Dendritic cell treated with granulocyte-macrophage colony-stimulating factor and Interleukin-4, amounts not matched to agents 40 ng/mL and 50 ng/mL, for 4 days (primary cell): ENCODE results near the gene KISS1R.

Source experiments
- H3K27ac Mint-ChIP-seq: one replicate; pipeline ENCODE4 v1.8.0; 2022; ENCODE audit warnings: mild to moderate bottlenecking, mixed read lengths
- H3K27me3 Mint-ChIP-seq: one replicate; pipeline ENCODE4 v1.8.0; 2022; ENCODE audit warnings: mild to moderate bottlenecking, mixed read lengths
- H3K36me3 Mint-ChIP-seq: one replicate; pipeline ENCODE4 v1.8.0; 2022; ENCODE audit warnings: low read depth, mixed read lengths
- H3K4me1 Mint-ChIP-seq: one replicate; pipeline ENCODE4 v1.8.0; 2022; ENCODE audit warnings: low read depth, mixed read lengths
- H3K4me3 Mint-ChIP-seq: one replicate; pipeline ENCODE4 v1.8.0; 2022; ENCODE audit warnings: mild to moderate bottlenecking, moderate library complexity, mixed read lengths
- H3K9me3 Mint-ChIP-seq: one replicate; pipeline ENCODE4 v1.8.0; 2022; ENCODE audit warnings: mixed read lengths
- intact Hi-C: fragments of 100-400 bp; cut with micrococcal nuclease; formaldehyde crosslinking; loops from one replicate; pipeline ENCODE4 v1.15.0; 2022

KISS1R gene

DNA sequence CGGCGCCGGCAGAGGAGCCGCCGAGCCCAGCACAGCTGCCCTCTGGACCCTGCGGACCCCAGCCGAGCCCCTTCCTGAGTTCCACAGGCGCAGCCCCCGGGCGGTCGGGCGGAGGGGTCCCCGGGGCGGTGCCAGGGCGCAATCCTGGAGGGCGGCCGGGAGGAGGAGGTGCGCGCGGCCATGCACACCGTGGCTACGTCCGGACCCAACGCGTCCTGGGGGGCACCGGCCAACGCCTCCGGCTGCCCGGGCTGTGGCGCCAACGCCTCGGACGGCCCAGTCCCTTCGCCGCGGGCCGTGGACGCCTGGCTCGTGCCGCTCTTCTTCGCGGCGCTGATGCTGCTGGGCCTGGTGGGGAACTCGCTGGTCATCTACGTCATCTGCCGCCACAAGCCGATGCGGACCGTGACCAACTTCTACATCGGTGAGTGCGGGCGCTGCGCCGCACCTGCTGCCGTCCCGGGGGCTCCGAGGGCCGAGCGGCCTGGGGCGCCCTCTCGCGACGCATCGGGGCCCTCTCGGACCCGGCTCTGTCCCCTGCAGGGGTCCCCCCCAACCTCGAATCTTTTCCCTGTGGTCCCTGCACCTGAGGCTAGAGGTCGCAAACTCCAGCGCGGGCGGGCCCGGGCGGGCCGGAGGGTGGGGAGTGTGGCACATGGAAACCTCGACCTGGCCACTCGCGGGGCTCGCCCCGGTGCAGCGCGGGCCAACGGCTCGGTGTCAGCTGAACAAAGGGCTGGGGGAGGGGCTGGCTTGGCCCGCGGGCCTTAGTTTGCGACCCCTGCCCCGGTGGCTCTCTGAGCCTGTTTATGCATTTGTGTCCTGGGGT lies at the start of gene KISS1R:
KISS1R (plus strand) TSS at position 11 of the 829 bp plus-strand sequence; CDS start at position 181, 170 bp downstream.
- intact Hi-C loops, result no loop called here
- Mint-ChIP-seq H3K9me3 (no peaks in the 10 kb centered on the region), H3K27ac (no peak within 1 kb of the TSS), H3K36me3 (no peaks in the 10 kb centered on the region), H3K27me3 (peaks cover 53% of the 10 kb centered on the region), H3K4me1 (peaks cover 32% of the 10 kb centered on the region), H3K4me3 (peak within 1 kb of the TSS; percentile 34)

DNA sequence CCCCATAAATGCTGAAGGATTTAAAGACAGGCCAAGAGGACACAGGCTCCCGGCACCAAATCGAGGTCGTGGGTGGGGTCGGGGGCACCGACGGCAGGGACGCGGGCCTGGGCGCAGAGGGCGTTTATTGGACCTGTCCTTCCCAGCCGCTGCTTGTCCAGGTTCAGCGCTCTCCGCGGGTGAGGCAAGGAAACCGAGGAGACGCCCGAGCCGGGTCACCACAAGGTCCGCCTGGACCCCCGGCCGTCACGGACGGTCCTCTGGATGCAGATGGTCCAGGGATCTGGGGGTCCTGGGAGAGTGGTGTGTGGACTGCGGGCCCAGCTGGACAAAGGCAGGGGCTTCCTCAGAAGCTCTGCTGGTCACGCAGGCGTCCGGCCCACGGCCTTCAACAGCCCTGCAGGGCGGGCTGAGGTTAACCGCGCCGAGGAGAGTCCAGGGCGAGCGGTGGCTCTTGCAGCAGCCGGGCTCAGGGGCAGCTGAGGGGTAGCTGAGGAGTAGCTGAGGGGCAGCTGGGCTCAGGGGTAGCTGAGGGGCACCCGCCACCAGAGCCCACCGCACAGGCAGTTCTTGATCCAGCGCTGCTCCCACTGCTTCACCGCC lies 49.2 kb upstream of the KISS1R start:
- H3K4me3 Mint-ChIP-seq, result no peak overlapping the region
- no peaks in the 10 kb centered on the region for H3K27me3 Mint-ChIP-seq
- no peak overlapping the region for H3K27ac Mint-ChIP-seq
- H3K9me3 Mint-ChIP-seq, result no peaks in the 10 kb centered on the region
- intact Hi-C loops, result no loop called here
- peaks cover 44% of the 10 kb centered on the region for H3K4me1 Mint-ChIP-seq
- peaks cover 70% of the 10 kb centered on the region for H3K36me3 Mint-ChIP-seq

DNA sequence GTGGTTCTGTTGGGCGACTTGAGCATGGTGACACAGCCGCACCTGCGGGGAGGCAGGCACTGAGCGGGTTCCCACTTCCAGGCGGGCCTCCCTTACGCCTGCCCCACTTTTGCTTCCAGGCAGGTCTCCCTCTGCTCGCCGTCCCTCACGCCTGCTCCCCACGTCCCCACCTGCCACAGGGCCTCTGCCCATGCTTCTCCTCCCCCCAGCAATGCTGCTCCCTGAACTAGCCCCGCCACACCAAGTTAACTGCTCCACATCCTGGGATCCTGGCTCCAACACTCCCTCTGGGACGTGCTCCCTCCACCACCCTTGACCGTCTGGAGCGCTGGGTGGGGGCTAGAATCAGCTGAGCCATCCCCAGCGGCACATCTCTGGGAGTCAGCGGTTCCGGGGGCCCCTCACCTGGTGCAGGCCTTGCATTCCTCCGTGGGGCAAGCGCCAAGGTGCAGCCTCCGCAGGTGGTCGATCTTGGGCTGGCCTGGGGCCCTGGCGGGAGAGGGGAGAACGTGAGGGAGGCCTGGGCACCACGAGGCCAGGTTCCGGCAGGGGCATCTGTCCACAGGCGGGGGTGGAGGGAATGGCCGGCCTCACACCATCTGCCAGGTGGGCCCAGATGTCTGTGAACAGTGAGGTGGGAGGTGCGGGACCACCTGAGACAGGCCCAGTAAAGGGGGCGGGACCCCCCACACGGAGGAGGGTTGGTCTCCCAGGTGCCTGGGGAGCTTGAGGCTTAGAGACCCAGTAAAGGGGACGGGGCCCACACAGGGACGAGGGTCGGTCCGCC lies 48.5 kb upstream of the KISS1R start:
- Mint-ChIP-seq H3K27ac (no peak overlapping the region), H3K36me3 (peaks cover 65% of the 10 kb centered on the region), H3K4me1 (peaks cover 37% of the 10 kb centered on the region), H3K4me3 (no peak overlapping the region), H3K9me3 (no peaks in the 10 kb centered on the region), H3K27me3 (no peaks in the 10 kb centered on the region)
- intact Hi-C loops, result no loop called here

DNA sequence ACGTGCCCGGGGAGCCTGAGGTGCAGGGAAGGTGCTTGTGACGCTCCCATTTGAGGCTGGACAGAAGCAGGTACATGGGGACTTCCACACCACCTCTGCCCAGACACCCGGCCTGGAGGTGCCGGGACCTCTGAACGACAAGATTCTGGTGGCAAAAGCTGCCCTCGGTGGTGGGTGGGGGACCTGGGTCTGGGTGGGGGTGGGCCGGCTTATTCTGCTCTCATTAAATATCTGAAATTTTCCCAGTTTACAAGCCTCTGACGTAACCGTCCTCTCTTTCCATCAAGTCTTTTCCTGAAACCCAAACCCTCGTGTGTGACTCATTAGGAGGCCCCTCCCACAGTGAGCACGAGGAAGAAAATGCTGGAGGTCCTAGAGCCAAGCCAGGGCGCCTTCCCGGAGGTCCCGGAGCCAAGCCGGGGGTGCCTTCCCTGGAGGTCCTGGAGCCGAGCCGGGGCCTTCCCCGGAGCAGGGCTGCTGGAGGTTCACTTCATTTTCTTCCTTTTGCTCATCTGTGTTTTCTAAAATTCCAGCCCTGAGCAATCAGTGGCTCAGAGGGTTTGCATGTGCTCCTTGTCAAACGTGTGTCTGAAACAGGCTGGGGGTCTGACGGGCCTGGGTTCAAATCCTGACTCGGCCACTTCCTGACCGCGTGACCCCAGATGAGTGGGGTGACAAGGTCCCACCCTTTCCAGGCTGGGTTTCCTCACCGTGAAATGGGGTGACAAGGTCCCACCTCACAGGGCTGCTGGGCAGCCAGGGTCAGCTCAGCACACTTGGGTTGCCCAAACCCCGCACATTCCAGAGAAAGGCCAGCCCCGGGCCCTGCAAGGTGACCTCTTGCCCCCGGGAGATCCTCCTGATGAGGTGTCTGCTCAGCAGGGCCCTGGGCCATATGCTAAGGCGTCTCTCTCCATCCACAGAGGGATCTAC lies 47.6 kb upstream of the KISS1R start:
- peaks cover 73% of the 10 kb centered on the region for H3K36me3 Mint-ChIP-seq
- no peaks in the 10 kb centered on the region for H3K27me3 Mint-ChIP-seq
- H3K4me1 Mint-ChIP-seq, result peaks cover 32% of the 10 kb centered on the region
- peak overlapping the region; percentile 62 for H3K27ac Mint-ChIP-seq
- intact Hi-C loops, result no loop called here
- H3K4me3 Mint-ChIP-seq, result no peak overlapping the region
- H3K9me3 Mint-ChIP-seq, result no peaks in the 10 kb centered on the region

DNA sequence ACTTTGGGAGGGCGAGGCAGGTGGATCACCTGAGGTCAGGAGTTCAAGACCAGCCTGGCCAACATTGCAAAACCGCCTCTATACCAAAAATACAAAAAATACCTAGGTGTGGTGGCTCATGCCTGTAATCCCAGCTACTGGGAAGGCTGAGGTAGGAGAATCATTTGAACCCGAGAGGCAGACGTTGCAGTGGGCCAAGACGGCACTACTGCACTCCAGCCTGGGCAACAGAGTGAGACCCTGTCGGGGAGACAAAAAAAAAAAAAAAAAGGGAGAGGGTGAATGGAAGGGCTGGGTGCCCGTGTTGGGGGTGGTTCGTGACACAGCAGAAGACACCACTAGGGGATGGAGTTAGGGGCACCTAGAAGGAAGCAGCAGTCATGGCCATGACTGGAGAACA lies 46.8 kb upstream of the KISS1R start:
- no peak overlapping the region for H3K27ac Mint-ChIP-seq
- peaks cover 32% of the 10 kb centered on the region for H3K4me1 Mint-ChIP-seq

DNA sequence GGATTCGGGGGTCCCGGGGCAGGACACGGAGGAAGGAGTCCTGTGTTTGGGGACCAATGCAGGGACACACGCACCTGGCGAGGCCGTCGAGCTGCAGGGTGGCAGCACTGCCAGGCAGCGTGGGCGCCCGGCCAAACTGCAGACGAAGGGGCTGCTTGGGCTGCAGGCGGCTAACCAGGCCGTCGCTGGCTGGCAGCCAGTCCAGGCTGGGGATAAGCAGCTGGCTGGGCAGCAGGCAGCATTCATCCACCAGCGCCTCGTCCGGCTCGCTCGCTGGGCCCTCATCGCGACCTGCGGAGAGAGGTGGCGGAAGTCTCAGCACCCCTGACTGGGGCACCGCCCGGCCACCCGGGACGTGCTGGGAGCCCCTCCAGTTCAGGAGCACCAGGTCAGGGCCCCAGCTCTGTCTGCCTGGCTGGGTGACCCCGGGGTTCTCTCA lies 46.2 kb upstream of the KISS1R start:
- H3K9me3 Mint-ChIP-seq, result no peaks in the 10 kb centered on the region
- H3K4me1 Mint-ChIP-seq, result peaks cover 32% of the 10 kb centered on the region
- H3K4me3 Mint-ChIP-seq, result no peak overlapping the region
- peak overlapping the region; percentile 53 for H3K27ac Mint-ChIP-seq
- H3K36me3 Mint-ChIP-seq, result peaks cover 82% of the 10 kb centered on the region
- no peaks in the 10 kb centered on the region for H3K27me3 Mint-ChIP-seq
- intact Hi-C loops, result no loop called here

More for the DNA sequence above, 46.8 kb upstream of the KISS1R start:
- intact Hi-C loops, result no loop called here
- no peak overlapping the region for H3K4me3 Mint-ChIP-seq
- no peaks in the 10 kb centered on the region for H3K9me3 Mint-ChIP-seq
- H3K27me3 Mint-ChIP-seq, result no peaks in the 10 kb centered on the region
- H3K36me3 Mint-ChIP-seq, result peaks cover 81% of the 10 kb centered on the region

DNA sequence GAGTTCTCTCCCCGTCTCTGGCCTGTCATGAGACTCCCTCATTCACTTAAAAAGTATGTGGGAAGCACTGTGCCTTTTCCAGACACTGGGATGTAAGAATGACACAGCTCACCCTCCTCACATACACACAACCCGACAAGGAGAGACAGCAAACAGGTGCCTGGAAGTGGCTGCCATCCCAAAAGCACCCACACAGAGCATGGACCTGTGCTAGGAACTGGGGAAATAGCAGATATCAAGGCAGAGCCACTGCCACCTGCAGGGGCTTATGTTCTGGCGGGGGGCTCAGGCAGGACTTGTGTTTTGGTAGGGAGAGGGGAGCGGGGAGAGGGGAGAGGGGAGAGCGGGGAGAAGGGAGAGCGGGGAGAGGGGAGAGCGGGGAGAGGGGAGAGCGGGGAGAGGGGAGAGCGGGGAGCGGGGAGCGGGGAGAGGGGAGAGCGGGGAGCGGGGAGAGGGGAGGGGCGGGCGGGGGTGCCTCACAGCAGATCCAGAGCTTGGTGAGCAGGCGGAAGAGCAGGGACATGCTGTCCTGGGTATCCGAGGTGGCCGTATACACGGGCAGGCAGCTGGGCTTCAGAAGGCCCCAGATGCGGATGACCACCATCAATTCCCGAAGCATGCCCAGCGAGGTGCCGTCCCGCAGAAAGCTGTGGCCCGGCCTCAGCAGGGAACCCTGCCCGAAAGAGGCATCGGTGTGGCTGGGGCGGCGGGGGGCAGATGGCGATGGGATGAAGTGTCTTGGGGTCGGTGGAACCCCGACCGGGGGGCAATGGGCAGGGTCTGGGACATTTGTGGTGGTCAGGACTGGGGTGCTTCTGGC lies 45.5 kb upstream of the KISS1R start:
- intact Hi-C loops, result no loop called here

DNA sequence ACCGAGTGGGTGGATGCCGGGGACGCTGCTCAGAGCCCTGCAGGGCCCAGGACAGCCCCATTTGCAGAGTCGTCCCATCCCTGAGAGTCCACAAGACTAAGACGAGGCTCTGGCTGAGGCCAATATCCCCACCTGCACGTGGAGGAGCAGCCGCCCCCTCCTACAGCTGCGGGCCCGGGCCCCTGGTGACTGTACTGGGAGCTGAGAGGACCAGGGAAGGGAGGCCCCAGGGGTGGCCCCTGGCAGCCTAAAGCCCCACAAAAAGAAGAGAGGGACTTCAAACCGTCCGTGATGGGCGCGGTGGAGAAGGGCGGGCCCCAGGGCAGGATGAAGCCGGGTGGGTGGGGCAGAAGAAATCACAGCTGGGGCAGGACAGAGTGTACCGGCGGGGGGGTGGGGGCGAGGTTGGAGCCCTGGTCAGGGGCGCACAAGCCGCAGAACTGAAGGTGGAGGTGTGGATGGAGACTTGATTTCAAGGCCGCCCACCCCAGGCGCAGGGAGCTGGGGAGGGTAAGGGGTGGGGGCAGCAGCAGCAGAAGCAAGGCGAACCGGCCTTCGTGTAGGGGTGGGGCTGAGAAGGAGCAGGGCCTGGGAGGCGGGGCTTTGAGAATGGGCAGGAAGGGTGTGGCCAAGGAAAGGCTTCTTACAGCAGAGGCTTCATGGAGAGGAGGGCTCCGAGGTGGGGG lies 44.7 kb upstream of the KISS1R start:
- Mint-ChIP-seq H3K9me3 (no peaks in the 10 kb centered on the region), H3K27ac (peak overlapping the region; percentile 83), H3K36me3 (peaks cover 89% of the 10 kb centered on the region), H3K4me3 (peak overlapping the region; percentile 75), H3K27me3 (no peaks in the 10 kb centered on the region), H3K4me1 (peaks cover 28% of the 10 kb centered on the region)
- intact Hi-C loops, result no loop called here

More for the DNA sequence above, 45.5 kb upstream of the KISS1R start:
- peaks cover 89% of the 10 kb centered on the region for H3K36me3 Mint-ChIP-seq
- H3K4me3 Mint-ChIP-seq, result peak overlapping the region; percentile 75
- H3K27me3 Mint-ChIP-seq, result no peaks in the 10 kb centered on the region
- H3K4me1 Mint-ChIP-seq, result peaks cover 32% of the 10 kb centered on the region
- H3K27ac Mint-ChIP-seq, result peak overlapping the region; percentile 83
- H3K9me3 Mint-ChIP-seq, result no peaks in the 10 kb centered on the region

DNA sequence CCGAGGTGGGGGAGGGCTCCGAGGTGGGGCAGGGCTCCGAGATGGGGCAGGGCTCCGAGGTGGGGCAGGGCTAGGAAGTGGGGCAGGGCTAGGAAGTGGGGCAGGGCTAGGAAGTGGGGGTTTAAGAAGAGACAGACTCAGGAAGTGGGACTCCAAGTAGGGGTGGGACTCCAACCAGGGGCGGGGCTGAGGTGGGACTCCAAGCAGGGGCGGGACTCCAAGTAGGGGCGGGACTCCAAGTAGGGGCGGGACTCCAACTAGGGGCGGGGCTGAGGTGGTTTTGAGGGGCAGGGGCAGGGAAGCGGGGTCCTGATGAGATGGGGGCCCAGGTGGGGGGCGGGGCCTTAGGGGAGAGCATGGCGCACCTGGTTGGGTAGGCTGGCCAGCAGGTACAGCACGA lies 44.0 kb upstream of the KISS1R start:
- Mint-ChIP-seq H3K36me3 (peaks cover 89% of the 10 kb centered on the region), H3K27me3 (no peaks in the 10 kb centered on the region), H3K27ac (peak overlapping the region; percentile 83), H3K4me3 (peak overlapping the region; percentile 55), H3K9me3 (no peaks in the 10 kb centered on the region), H3K4me1 (peaks cover 25% of the 10 kb centered on the region)
- intact Hi-C loops, result no loop called here

DNA sequence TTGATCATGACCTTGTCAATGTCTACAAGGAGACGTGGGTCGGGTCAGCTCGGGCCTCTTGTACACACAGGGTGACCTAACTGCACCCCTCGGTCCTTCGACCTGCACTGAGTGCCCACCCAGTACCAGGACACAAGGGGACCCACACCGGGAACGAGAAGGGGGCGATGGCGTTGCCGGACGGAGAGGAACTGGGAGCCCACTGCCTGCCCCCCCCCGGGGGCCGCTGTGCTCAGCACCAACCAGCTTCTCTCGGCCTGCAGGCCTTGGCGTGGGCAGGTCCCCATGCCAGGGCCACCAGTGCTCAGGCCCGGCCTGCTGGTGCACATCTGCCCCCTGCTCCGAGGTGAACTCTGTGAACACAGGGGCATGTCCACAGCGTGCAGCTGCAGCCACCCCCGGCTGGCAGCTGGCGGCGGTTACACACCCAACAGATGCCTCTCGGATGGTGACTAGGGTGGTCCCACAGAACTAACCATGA lies 43.5 kb upstream of the KISS1R start:
- no peaks in the 10 kb centered on the region for H3K9me3 Mint-ChIP-seq
- intact Hi-C loops, result no loop called here
- peaks cover 25% of the 10 kb centered on the region for H3K4me1 Mint-ChIP-seq
- H3K36me3 Mint-ChIP-seq, result peaks cover 89% of the 10 kb centered on the region
- H3K27me3 Mint-ChIP-seq, result no peaks in the 10 kb centered on the region
- H3K27ac Mint-ChIP-seq, result no peak overlapping the region
- H3K4me3 Mint-ChIP-seq, result no peak overlapping the region

DNA sequence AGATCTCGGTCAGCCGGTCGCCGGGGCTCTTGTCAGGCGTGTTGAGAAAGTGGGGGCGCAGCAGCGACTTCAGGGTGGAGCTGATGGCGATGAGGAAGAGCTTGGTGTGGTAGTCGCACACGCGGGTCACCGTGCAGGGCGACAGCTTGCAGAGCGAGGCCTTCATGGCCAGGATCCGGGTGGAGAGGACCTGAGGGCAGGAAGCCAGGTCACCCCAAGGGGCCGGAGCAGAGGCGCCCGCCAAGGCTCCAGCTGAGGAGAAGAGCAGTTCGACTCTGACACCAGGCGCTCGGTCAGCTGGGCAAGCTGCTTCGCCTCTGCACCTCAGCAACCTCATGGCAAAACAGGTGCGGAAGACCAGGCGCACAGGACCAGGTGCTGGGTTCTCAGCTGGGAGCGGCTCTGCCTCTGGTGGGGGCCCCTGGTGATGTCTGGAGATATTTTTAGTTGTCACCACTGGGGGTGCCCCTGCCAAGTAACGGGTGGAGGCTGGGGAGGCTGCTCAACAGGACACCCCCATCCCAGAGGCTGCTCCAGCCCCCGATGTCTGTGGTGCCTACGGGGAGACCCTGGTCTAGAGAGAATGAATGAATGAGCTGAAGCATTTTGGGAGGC lies 41.8 kb upstream of the KISS1R start:
- Mint-ChIP-seq H3K9me3 (no peaks in the 10 kb centered on the region), H3K4me3 (no peak overlapping the region), H3K4me1 (peaks cover 15% of the 10 kb centered on the region), H3K36me3 (peaks cover 89% of the 10 kb centered on the region), H3K27ac (no peak overlapping the region), H3K27me3 (no peaks in the 10 kb centered on the region)
- intact Hi-C loops, result no loop called here

DNA sequence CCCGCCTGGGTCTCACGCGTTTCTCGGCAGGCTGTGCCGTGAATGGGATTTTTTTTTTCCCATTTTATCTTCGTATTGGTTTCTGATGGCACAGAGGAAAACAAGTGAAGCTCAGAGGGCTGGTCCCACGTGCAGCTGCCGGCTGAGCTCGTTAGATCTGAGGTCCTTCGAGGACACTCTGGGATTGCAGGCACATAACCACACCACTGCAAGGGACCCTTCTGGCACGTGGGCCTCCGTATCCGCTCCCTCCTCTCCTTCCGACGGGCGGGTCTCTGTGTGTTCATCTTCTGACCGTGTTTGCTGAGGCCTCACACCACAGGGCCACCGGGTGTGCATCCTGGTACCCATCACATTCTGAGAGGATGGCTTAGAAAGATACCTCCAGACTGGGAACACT lies 41.0 kb upstream of the KISS1R start:
- H3K27ac Mint-ChIP-seq, result no peak overlapping the region
- H3K4me3 Mint-ChIP-seq, result no peak overlapping the region
- intact Hi-C loops, result no loop called here
- no peaks in the 10 kb centered on the region for H3K9me3 Mint-ChIP-seq
- H3K27me3 Mint-ChIP-seq, result no peaks in the 10 kb centered on the region
- peaks cover 89% of the 10 kb centered on the region for H3K36me3 Mint-ChIP-seq
- H3K4me1 Mint-ChIP-seq, result peaks cover 10% of the 10 kb centered on the region
